ENCODE measurements around the gene HSD17B10.

GRCh38 chrX:53479301-53479700 lies 45.1 kb upstream of the HSD17B10 start:
- no peak for TF ChIP-seq RELA (CRISPR knock-in tag; IDR thresholded peaks at IDR 0.05; ENCODE audit: borderline replicate concordance)
- TF ChIP-seq, protein P1, sequence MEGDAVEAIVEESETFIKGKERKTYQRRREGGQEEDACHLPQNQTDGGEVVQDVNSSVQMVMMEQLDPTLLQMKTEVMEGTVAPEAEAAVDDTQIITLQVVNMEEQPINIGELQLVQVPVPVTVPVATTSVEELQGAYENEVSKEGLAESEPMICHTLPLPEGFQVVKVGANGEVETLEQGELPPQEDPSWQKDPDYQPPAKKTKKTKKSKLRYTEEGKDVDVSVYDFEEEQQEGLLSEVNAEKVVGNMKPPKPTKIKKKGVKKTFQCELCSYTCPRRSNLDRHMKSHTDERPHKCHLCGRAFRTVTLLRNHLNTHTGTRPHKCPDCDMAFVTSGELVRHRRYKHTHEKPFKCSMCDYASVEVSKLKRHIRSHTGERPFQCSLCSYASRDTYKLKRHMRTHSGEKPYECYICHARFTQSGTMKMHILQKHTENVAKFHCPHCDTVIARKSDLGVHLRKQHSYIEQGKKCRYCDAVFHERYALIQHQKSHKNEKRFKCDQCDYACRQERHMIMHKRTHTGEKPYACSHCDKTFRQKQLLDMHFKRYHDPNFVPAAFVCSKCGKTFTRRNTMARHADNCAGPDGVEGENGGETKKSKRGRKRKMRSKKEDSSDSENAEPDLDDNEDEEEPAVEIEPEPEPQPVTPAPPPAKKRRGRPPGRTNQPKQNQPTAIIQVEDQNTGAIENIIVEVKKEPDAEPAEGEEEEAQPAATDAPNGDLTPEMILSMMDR (IDR thresholded peaks at IDR 0.05) = no peak
- no peak for TF ChIP-seq ATF3 (CRISPR knock-in tag; conservative IDR thresholded peaks at IDR 0.05)
- no peak for TF ChIP-seq FOXK1 (CRISPR knock-in tag; IDR thresholded peaks at IDR 0.05)
- no peak for TF ChIP-seq SP1 (CRISPR knock-in tag; conservative IDR thresholded peaks at IDR 0.05)
- no peak for TF ChIP-seq USF2 (CRISPR knock-in tag; IDR thresholded peaks at IDR 0.05)
- no peak for TF ChIP-seq IRF2 (CRISPR knock-in tag; IDR thresholded peaks at IDR 0.05; ENCODE audit: borderline replicate concordance, low read depth)
- TF ChIP-seq ZBTB21 (CRISPR knock-in tag; IDR thresholded peaks at IDR 0.05; ENCODE audit: borderline replicate concordance) = no peak
- TF ChIP-seq ETV6 (CRISPR knock-in tag; IDR thresholded peaks at IDR 0.05) = no peak
